Activated CD4-positive, alpha-beta memory T cell treated with anti-CD3 and anti-CD28 coated beads, Interleukin-2, amount 10 ng/mL, durations not matched to agents 7 days and 5 days (primary cell): Measurements from ENCODE around the gene PBX3. TPM values are rescaled to one million over a fixed set of nuclear protein-coding genes. Genes with fewer than 3 reads are reported as not detected.

Source experiments
- CTCF ChIA-PET: fragments of 350-600 bp; sonication (Branson Sonifier 250); formaldehyde crosslinking; loops from one replicate; lab custom pipeline; 2021; ENCODE audit warnings: antibody characterized with exemption, inconsistent platforms; lab: Charles Lee
- POLR2A ChIA-PET: fragments of 350-600 bp; sonication (Branson Sonifier 250); formaldehyde crosslinking; loops from one replicate; lab custom pipeline; 2021; ENCODE audit warnings: antibody characterized with exemption; lab: Charles Lee
- DNase-seq: peaks from one replicate; pipeline ENCODE4 v3.0.0-alpha.2; 2020
- H3K27ac Mint-ChIP-seq: one replicate; pipeline ENCODE4 v1.8.0; 2021; ENCODE audit warnings: mild to moderate bottlenecking, mixed read lengths
- H3K27me3 Mint-ChIP-seq: one replicate; pipeline ENCODE4 v1.8.0; 2021; ENCODE audit warnings: mixed read lengths
- H3K36me3 Mint-ChIP-seq: one replicate; pipeline ENCODE4 v1.8.0; 2021; ENCODE audit warnings: low read depth, mixed read lengths
- H3K4me1 Mint-ChIP-seq: one replicate; pipeline ENCODE4 v1.8.0; 2021; ENCODE audit warnings: mixed read lengths
- H3K4me3 Mint-ChIP-seq: one replicate; pipeline ENCODE4 v1.8.0; 2021; ENCODE audit warnings: mild to moderate bottlenecking, mixed read lengths
- H3K9me3 Mint-ChIP-seq: one replicate; pipeline ENCODE4 v1.8.0; 2021; ENCODE audit warnings: mixed read lengths
- total RNA-seq, 2 experiments: library from RNA; stranded (reverse); gene quantifications; one replicate each; pipeline ENCODE4 v1.2.3, GENCODE V29; 2021

PBX3 gene
- total RNA-seq, 2 experiments from 2014 or later = 15.9 to 16.3 TPM

GRCh38 chr9:125893277-125893676 is 146.1 kb downstream of the PBX3 start:
- Mint-ChIP-seq H3K27ac (no peak overlapping the region), H3K9me3 (no peaks in the 10 kb centered on the region), H3K36me3 (no peaks in the 10 kb centered on the region), H3K4me3 (no peak overlapping the region), H3K27me3 (peaks cover 21% of the 10 kb centered on the region), H3K4me1 (peaks cover 9% of the 10 kb centered on the region)
- ChIA-PET CTCF (no interaction called here), POLR2A (no interaction called here)
- DNase-seq = no peak

GRCh38 chr9:125894566-125894965 is 147.4 kb downstream of the PBX3 start:
- no peak for DNase-seq
- peaks cover 1% of the 10 kb centered on the region for H3K4me1 Mint-ChIP-seq
- no peak overlapping the region for H3K27ac Mint-ChIP-seq
- no peaks in the 10 kb centered on the region for H3K9me3 Mint-ChIP-seq
- peaks cover 10% of the 10 kb centered on the region for H3K27me3 Mint-ChIP-seq
- POLR2A ChIA-PET = no interaction called here
- H3K4me3 Mint-ChIP-seq = no peak overlapping the region
- no peaks in the 10 kb centered on the region for H3K36me3 Mint-ChIP-seq
- CTCF ChIA-PET = no interaction called here

- CTCF ChIA-PET = no interaction called here
- no peaks in the 10 kb centered on the region for H3K4me1 Mint-ChIP-seq
These were observed 149.2 kb downstream of the PBX3 start for GRCh38 chr9:125896404-125896803.

GRCh38 chr9:125896964-125897363 is 149.8 kb downstream of the PBX3 start:
- H3K4me1 Mint-ChIP-seq = no peaks in the 10 kb centered on the region
- no peak overlapping the region for H3K27ac Mint-ChIP-seq
- no peak for DNase-seq
- H3K4me3 Mint-ChIP-seq = no peak overlapping the region
- ChIA-PET POLR2A (no interaction called here), CTCF (no interaction called here)
- H3K36me3 Mint-ChIP-seq = no peaks in the 10 kb centered on the region
- H3K27me3 Mint-ChIP-seq = no peaks in the 10 kb centered on the region
- no peaks in the 10 kb centered on the region for H3K9me3 Mint-ChIP-seq

More at GRCh38 chr9:125896404-125896803, 149.2 kb downstream of the PBX3 start:
- POLR2A ChIA-PET = no interaction called here
- no peaks in the 10 kb centered on the region for H3K27me3 Mint-ChIP-seq
- H3K36me3 Mint-ChIP-seq = no peaks in the 10 kb centered on the region
- no peaks in the 10 kb centered on the region for H3K9me3 Mint-ChIP-seq
- no peak overlapping the region for H3K4me3 Mint-ChIP-seq
- H3K27ac Mint-ChIP-seq = no peak overlapping the region
- DNase-seq = no peak

- no peak overlapping the region for H3K27ac Mint-ChIP-seq
- H3K9me3 Mint-ChIP-seq = no peaks in the 10 kb centered on the region
- no peak overlapping the region for H3K4me3 Mint-ChIP-seq
- POLR2A ChIA-PET = no interaction called here
- CTCF ChIA-PET = no interaction called here
- no peaks in the 10 kb centered on the region for H3K27me3 Mint-ChIP-seq
- no peak for DNase-seq
- no peaks in the 10 kb centered on the region for H3K4me1 Mint-ChIP-seq
- H3K36me3 Mint-ChIP-seq = no peaks in the 10 kb centered on the region
These were observed 150.3 kb downstream of the PBX3 start for GRCh38 chr9:125897481-125897880.

GRCh38 chr9:125902214-125902613 is 155.0 kb downstream of the PBX3 start:
- POLR2A ChIA-PET = no interaction called here
- no peak for DNase-seq
- no peaks in the 10 kb centered on the region for H3K4me1 Mint-ChIP-seq
- no peaks in the 10 kb centered on the region for H3K27me3 Mint-ChIP-seq
- H3K36me3 Mint-ChIP-seq = no peaks in the 10 kb centered on the region
- CTCF ChIA-PET = no interaction called here
- H3K9me3 Mint-ChIP-seq = no peaks in the 10 kb centered on the region
- H3K4me3 Mint-ChIP-seq = no peak overlapping the region
- no peak overlapping the region for H3K27ac Mint-ChIP-seq

- H3K9me3 Mint-ChIP-seq = no peaks in the 10 kb centered on the region
- H3K36me3 Mint-ChIP-seq = no peaks in the 10 kb centered on the region
- H3K27me3 Mint-ChIP-seq = no peaks in the 10 kb centered on the region
- H3K4me3 Mint-ChIP-seq = no peak overlapping the region
- ChIA-PET POLR2A (no interaction called here), CTCF (interaction anchor here (0.6 kb wide), 1 partner anchor 1206 kb away, joined by 3 read pairs; no protein-coding TSS in a partner anchor)
- no peaks in the 10 kb centered on the region for H3K4me1 Mint-ChIP-seq
- no peak for DNase-seq
- H3K27ac Mint-ChIP-seq = no peak overlapping the region
These were observed 155.8 kb downstream of the PBX3 start for GRCh38 chr9:125902831-125903512.

- ChIA-PET CTCF (no interaction called here), POLR2A (no interaction called here)
- Mint-ChIP-seq H3K4me1 (no peaks in the 10 kb centered on the region), H3K27me3 (no peaks in the 10 kb centered on the region), H3K36me3 (no peaks in the 10 kb centered on the region), H3K9me3 (no peaks in the 10 kb centered on the region), H3K4me3 (no peak overlapping the region), H3K27ac (no peak overlapping the region)
- DNase-seq = no peak
These were observed 157.1 kb downstream of the PBX3 start for GRCh38 chr9:125904155-125904851.

- Mint-ChIP-seq H3K4me1 (no peaks in the 10 kb centered on the region), H3K27ac (no peak overlapping the region), H3K4me3 (no peak overlapping the region), H3K36me3 (no peaks in the 10 kb centered on the region), H3K27me3 (no peaks in the 10 kb centered on the region), H3K9me3 (no peaks in the 10 kb centered on the region)
- no peak for DNase-seq
- CTCF ChIA-PET = no interaction called here
- POLR2A ChIA-PET = interaction anchor here (0.5 kb wide), 1 partner anchor 689 kb away, joined by 3 read pairs; no protein-coding TSS in a partner anchor
These were observed 159.0 kb downstream of the PBX3 start for GRCh38 chr9:125906144-125906543.

- no peak overlapping the region for H3K4me3 Mint-ChIP-seq
These were observed 159.7 kb downstream of the PBX3 start for GRCh38 chr9:125906893-125907292.

GRCh38 chr9:125908136-125908535 is 161.0 kb downstream of the PBX3 start:
- Mint-ChIP-seq H3K4me1 (no peaks in the 10 kb centered on the region), H3K27me3 (no peaks in the 10 kb centered on the region), H3K4me3 (no peak overlapping the region), H3K36me3 (no peaks in the 10 kb centered on the region), H3K9me3 (no peaks in the 10 kb centered on the region), H3K27ac (no peak overlapping the region)
- no peak for DNase-seq
- POLR2A ChIA-PET = no interaction called here
- CTCF ChIA-PET = no interaction called here

More at GRCh38 chr9:125906893-125907292, 159.7 kb downstream of the PBX3 start:
- Mint-ChIP-seq H3K4me1 (no peaks in the 10 kb centered on the region), H3K27ac (no peak overlapping the region), H3K27me3 (no peaks in the 10 kb centered on the region), H3K9me3 (no peaks in the 10 kb centered on the region), H3K36me3 (no peaks in the 10 kb centered on the region)
- CTCF ChIA-PET = no interaction called here
- no peak for DNase-seq
- POLR2A ChIA-PET = no interaction called here

GRCh38 chr9:125908966-125909365 is 161.8 kb downstream of the PBX3 start:
- Mint-ChIP-seq H3K27me3 (no peaks in the 10 kb centered on the region), H3K27ac (no peak overlapping the region), H3K4me1 (no peaks in the 10 kb centered on the region), H3K4me3 (no peak overlapping the region), H3K9me3 (no peaks in the 10 kb centered on the region), H3K36me3 (no peaks in the 10 kb centered on the region)
- POLR2A ChIA-PET = no interaction called here
- no peak for DNase-seq
- CTCF ChIA-PET = no interaction called here

- Mint-ChIP-seq H3K4me3 (no peak overlapping the region), H3K27ac (no peak overlapping the region), H3K4me1 (no peaks in the 10 kb centered on the region), H3K9me3 (no peaks in the 10 kb centered on the region), H3K36me3 (no peaks in the 10 kb centered on the region), H3K27me3 (no peaks in the 10 kb centered on the region)
- DNase-seq = no peak
- ChIA-PET CTCF (no interaction called here), POLR2A (no interaction called here)
These were observed 162.3 kb downstream of the PBX3 start for GRCh38 chr9:125909459-125909858.

- ChIA-PET POLR2A (no interaction called here), CTCF (no interaction called here)
- H3K4me3 Mint-ChIP-seq = no peak overlapping the region
- no peak overlapping the region for H3K27ac Mint-ChIP-seq
- H3K4me1 Mint-ChIP-seq = no peaks in the 10 kb centered on the region
- H3K9me3 Mint-ChIP-seq = no peaks in the 10 kb centered on the region
- H3K27me3 Mint-ChIP-seq = no peaks in the 10 kb centered on the region
- no peak for DNase-seq
- H3K36me3 Mint-ChIP-seq = no peaks in the 10 kb centered on the region
These were observed 163.1 kb downstream of the PBX3 start for GRCh38 chr9:125910286-125910685.
